H1 (cell line): Measurements from ENCODE around the gene HINT2. TPM values are rescaled to one million over a fixed set of nuclear protein-coding genes. Genes with fewer than 3 reads are reported as not detected.

Experiments used
- CTCF ChIA-PET: fragments of 300-600 bp; sonication (Branson Sonifier 250); formaldehyde crosslinking; loops from one replicate; lab custom pipeline; 2021; ENCODE audit not compliant: partially characterized antibody; lab: Charles Lee
- POLR2A ChIA-PET: fragments of 300-600 bp; sonication (Branson Sonifier 250); formaldehyde crosslinking; loops from one replicate; lab custom pipeline; 2021; ENCODE audit warnings: inconsistent platforms; ENCODE audit not compliant: partially characterized antibody; lab: Charles Lee
- DNase-seq, 2 experiments: peaks; one replicate each; pipeline versions ENCODE4 v3.0.0 to v3.0.0-alpha.2; 2010 to 2022; ENCODE audit warnings: low spot score in 2 of 2, low read depth in 1 of 2, mixed read lengths in 1 of 2
- FAIRE-seq: peaks from 2 replicates; lab custom pipeline; 2011; peaks lifted over from hg19 to GRCh38; lab: Jason Lieb, UNC
- H2AFZ ChIP-seq: 2 replicates; pipeline ENCODE4 v1.8.1; 2012; ENCODE audit warnings: low read length, inconsistent platforms
- H2AK5ac ChIP-seq: 2 replicates; pipeline ENCODE4 v1.6.1; 2013; ENCODE audit warnings: low read depth, low read length
- H2BK120ac ChIP-seq: replicated peaks from 2 replicates; pipeline ENCODE3; 2013; ENCODE audit warnings: low read depth, low read length, inconsistent platforms
- H2BK12ac ChIP-seq: 2 replicates; pipeline ENCODE4 v1.6.1; 2013; ENCODE audit warnings: low read depth, low read length
- H2BK15ac ChIP-seq: 2 replicates; pipeline ENCODE4 v1.6.1; 2013; ENCODE audit warnings: low read length
- H2BK20ac ChIP-seq: 2 replicates; pipeline ENCODE4 v1.6.1; 2013; ENCODE audit warnings: low read length
- H2BK5ac ChIP-seq: 2 replicates; pipeline ENCODE4 v1.6.1; 2013; ENCODE audit warnings: low read depth, low read length
- H3K14ac ChIP-seq: 2 replicates; pipeline ENCODE4 v1.6.1; 2013; ENCODE audit warnings: inconsistent platforms; ENCODE audit not compliant: insufficient read length
- H3K18ac ChIP-seq: 2 replicates; pipeline ENCODE4 v1.6.1; 2013; ENCODE audit warnings: low read length; ENCODE audit errors: extremely low read depth
- H3K23ac ChIP-seq: 2 replicates; pipeline ENCODE4 v1.6.1; 2013; ENCODE audit warnings: inconsistent platforms; ENCODE audit not compliant: insufficient read length
- H3K23me2 ChIP-seq: 2 replicates; pipeline ENCODE4 v1.6.1; 2013; ENCODE audit warnings: low read depth, low read length
- H3K27ac ChIP-seq: 2 replicates; pipeline ENCODE4 v1.6.1; 2011; ENCODE audit warnings: low read depth, low read length, inconsistent platforms
- H3K27me3 ChIP-seq, 4 experiments: replicated peaks in 1 of 4; 1 replicate in 1 of 4; 2 replicates in 3 of 4; pipeline versions ENCODE4 v1.6.1 to v1.8.1; 2011 to 2013; ENCODE audit warnings: low read length in 3 of 4, mild to moderate bottlenecking in 3 of 4, inconsistent platforms in 2 of 4, mixed read lengths in 2 of 4, moderate library complexity in 1 of 4; ENCODE audit not compliant: control insufficient read depth in 3 of 4, insufficient read depth in 3 of 4; ENCODE audit errors: extremely low read depth in 1 of 4
- H3K36me3 ChIP-seq, 4 experiments: 2 replicates each; pipeline versions ENCODE4 v1.6.1 to v1.8.1; 2011 to 2013; ENCODE audit warnings: mild to moderate bottlenecking in 4 of 4, low read length in 3 of 4, moderate library complexity in 2 of 4, control low read depth in 1 of 4, inconsistent platforms in 1 of 4; ENCODE audit not compliant: insufficient read depth in 4 of 4, control insufficient read depth in 2 of 4
- H3K4ac ChIP-seq: replicated peaks from 2 replicates; pipeline ENCODE3; 2013; ENCODE audit warnings: low read length, low read depth, mixed read lengths, inconsistent platforms; ENCODE audit not compliant: insufficient read length
- H3K4me1 ChIP-seq, 4 experiments: replicated peaks in 1 of 4; 1 replicate in 1 of 4; 2 replicates in 3 of 4; pipeline versions ENCODE4 v1.6.1 to v1.8.1; 2011 to 2013; ENCODE audit warnings: low read length in 3 of 4, inconsistent platforms in 2 of 4, mixed read lengths in 1 of 4; ENCODE audit not compliant: insufficient read depth in 4 of 4, control insufficient read depth in 3 of 4
- H3K4me2 ChIP-seq, 2 experiments: 2 replicates each; pipeline versions ENCODE4 v1.6.1 to v1.8.1; 2011 to 2013; ENCODE audit warnings: low read depth in 2 of 2, low read length in 2 of 2, control low read depth in 1 of 2, inconsistent platforms in 1 of 2, mild to moderate bottlenecking in 1 of 2; ENCODE audit not compliant: insufficient read depth in 1 of 2
- H3K4me3 ChIP-seq, 4 experiments: fragments of 200-600, 300-600 bp in 1 of 4; sonication (generic), shearing (Covaris generic), sonication (Bioruptor Twin) in 1 of 4; 2 replicates each; pipeline versions ENCODE4 v1.5.1 to v1.8.1; 2011 to 2016; ENCODE audit warnings: low read length in 4 of 4, low read depth in 3 of 4, control low read depth in 2 of 4, inconsistent platforms in 2 of 4, mild to moderate bottlenecking in 2 of 4, mixed read lengths in 1 of 4, moderate library complexity in 1 of 4; ENCODE audit not compliant: insufficient read depth in 2 of 4; ENCODE audit errors: extremely low read depth in 1 of 4
- H3K56ac ChIP-seq: replicated peaks from 2 replicates; pipeline ENCODE3; 2013; ENCODE audit warnings: low read depth, mild to moderate bottlenecking, mixed read lengths, low read length, inconsistent platforms; ENCODE audit not compliant: insufficient read length
- H3K79me1 ChIP-seq: 2 replicates; pipeline ENCODE4 v1.6.1; 2013; ENCODE audit warnings: low read depth, low read length, control low read depth
- H3K79me2 ChIP-seq, 2 experiments: 2 replicates each; pipeline versions ENCODE4 v1.6.1 to v1.8.1; 2012 to 2013; ENCODE audit warnings: low read length in 2 of 2, mild to moderate bottlenecking in 2 of 2, inconsistent platforms in 1 of 2; ENCODE audit not compliant: insufficient read depth in 2 of 2, control insufficient read depth in 1 of 2
- H3K9ac ChIP-seq, 4 experiments: replicated peaks in 1 of 4; 1 replicate in 1 of 4; 2 replicates in 3 of 4; pipeline versions ENCODE4 v1.6.1 to v1.8.1; 2011 to 2013; ENCODE audit warnings: low read depth in 3 of 4, low read length in 3 of 4, control low read depth in 2 of 4, mild to moderate bottlenecking in 2 of 4, moderate library complexity in 2 of 4, inconsistent platforms in 1 of 4; ENCODE audit errors: extremely low read depth in 1 of 4
- H3K9me3 ChIP-seq, 2 experiments: 2 replicates each; pipeline versions ENCODE4 v1.6.1 to v1.8.1; 2012 to 2013; ENCODE audit warnings: mild to moderate bottlenecking in 2 of 2, moderate library complexity in 2 of 2, control low read depth in 1 of 2, inconsistent platforms in 1 of 2, low read depth in 1 of 2, low read length in 1 of 2, mixed read lengths in 1 of 2; ENCODE audit not compliant: insufficient read depth in 2 of 2
- H4K20me1 ChIP-seq, 2 experiments: replicated peaks in 1 of 2; 2 replicates each; pipeline versions ENCODE3 to v1.8.1; 2011 to 2013; ENCODE audit warnings: inconsistent platforms in 2 of 2, low read length in 2 of 2, mild to moderate bottlenecking in 1 of 2; ENCODE audit not compliant: insufficient read depth in 2 of 2, control insufficient read depth in 1 of 2
- H4K5ac ChIP-seq: 2 replicates; pipeline ENCODE4 v1.6.1; 2013; ENCODE audit warnings: low read length, low read depth, mixed read lengths, inconsistent platforms; ENCODE audit not compliant: insufficient read length
- H4K8ac ChIP-seq: 2 replicates; pipeline ENCODE4 v1.8.0; 2013; ENCODE audit warnings: mild to moderate bottlenecking, moderate library complexity, low read length, inconsistent platforms; ENCODE audit not compliant: insufficient read depth; ENCODE audit errors: extremely low read depth
- H4K91ac ChIP-seq: replicated peaks from 2 replicates; pipeline ENCODE3; 2013; ENCODE audit warnings: low read length, mixed read lengths, inconsistent platforms; ENCODE audit not compliant: insufficient read length
- CREB1 ChIP-seq: IDR thresholded peaks from 2 replicates; pipeline ENCODE4 v1.6.1; 2012; ENCODE audit warnings: inconsistent platforms
- FOSL1 ChIP-seq: IDR thresholded peaks from 2 replicates; pipeline ENCODE4 v1.6.1; 2011; ENCODE audit warnings: mild to moderate bottlenecking, low read depth, low read length, moderate library complexity; ENCODE audit not compliant: insufficient read depth
- GTF2F1 ChIP-seq: IDR thresholded peaks from 2 replicates; pipeline ENCODE4 v1.6.1; 2012; ENCODE audit warnings: low read depth, low read length, improper control_type of control experiment, borderline replicate concordance
- KDM5A ChIP-seq: fragments of 200-600 bp; IDR thresholded peaks from 2 replicates; pipeline ENCODE4 v1.7.1; 2012; ENCODE audit warnings: mild to moderate bottlenecking, low read length, inconsistent platforms, mixed read lengths
- SAP30 ChIP-seq: fragments of 300-600 bp; sonication (generic); IDR thresholded peaks from 2 replicates; pipeline ENCODE4 v1.7.1; 2012; ENCODE audit warnings: low read length, moderate library complexity, mild to moderate bottlenecking, inconsistent platforms; ENCODE audit not compliant: insufficient read depth, insufficient replicate concordance
- SP2 ChIP-seq: IDR thresholded peaks from 2 replicates; pipeline ENCODE4 v1.6.1; 2012; ENCODE audit warnings: mild to moderate bottlenecking, low read length, inconsistent platforms
- TBP ChIP-seq: IDR thresholded peaks from 2 replicates; pipeline ENCODE4 v1.6.1; 2011; ENCODE audit warnings: low read depth, low read length, improper control_type of control experiment
- WGBS, 2 experiments: shearing (Covaris generic) in 1 of 2; methylation state at CpG; one replicate each; pipeline versions ENCODE4 v1.1.6 to v1.1.7; 2013 to 2015; ENCODE audit warnings: low lambda C conversion rate in 2 of 2, mixed read lengths in 2 of 2, inconsistent platforms in 1 of 2, low coverage in 1 of 2, missing lambda C conversion rate in 1 of 2; ENCODE audit not compliant: insufficient replicate concordance in 2 of 2, insufficient coverage in 1 of 2, insufficient read length in 1 of 2; ENCODE audit errors: extremely low coverage in 1 of 2, missing lambda C conversion rate in 1 of 2; 5-methylcytosine and 5-hydroxymethylcytosine counted together
- polyA plus RNA-seq, 7 experiments: library from polyadenylated mRNA; depleted of rRNA in 3 of 7; stranded (reverse) in 5 of 7; unstranded in 2 of 7; fragments of >200 nt in 5 of 7; fragments of 200-250 nt in 2 of 7; gene quantifications; 1 replicate in 5 of 7; 2 replicates in 1 of 7; 4 replicates in 1 of 7; pipeline versions ENCODE4 v1.2.1 to v1.2.3, GENCODE V29; 2011 to 2013; ENCODE audit warnings: missing spikeins in 2 of 7, mixed read lengths in 2 of 7
- total RNA-seq: library from RNA; stranded (reverse); fragmentation: NEBNext Ultra II Directional; extraction: Animal tissue kit (Norgen Biotek cat#: 25700); gene quantifications from 2 replicates; pipeline ENCODE4 v1.2.1, GENCODE V29; 2021

HINT2 gene
- total and polyA plus RNA-seq, 2 of the 8 experiments (the other 6 are each of a cell fraction or from before 2014, with no cell fraction given): 32.1 to 51.2 TPM

GRCh38 chr9:35845824-35846771 lies 31.3 kb upstream of the HINT2 start:
- 7% methylated on average over 34 of the region's 53 CpGs; no CpG with 5 or more reads in 1 of the 2 experiments for WGBS, 2 experiments
- Histone ChIP-seq H3K4me2 (peak overlapping the region; percentile 80 to 98), H3K4me1 (peaks cover 10 to 22% (median 14%) of the 10 kb centered on the region in 4 experiments), H3K9ac (peak overlapping the region; percentile 5 to 66 (median 44); a peak in 6 of 7 replicates), H3K56ac (no peak overlapping the region), H3K36me3 (peaks cover 0 to 4% (median 0%) of the 10 kb centered on the region in 4 experiments; a peak in 1 of 8 replicates), H2BK20ac (peak overlapping the region; percentile 11; the same call in 1 of the 2 replicates), H4K20me1 (no peaks in the 10 kb centered on the region), H2BK120ac (no peak overlapping the region), H3K18ac (peak overlapping the region; percentile 85), H3K79me2 (no peaks in the 10 kb centered on the region), H4K5ac (peak overlapping the region; percentile 37), H3K79me1 (no peaks in the 10 kb centered on the region; the same call in 1 of the 2 replicates), H3K23ac (no peak overlapping the region), H3K4ac (no peak overlapping the region), H2BK12ac (peak overlapping the region; percentile 88), H3K27me3 (peaks cover 0 to 12% (median 9%) of the 10 kb centered on the region in 4 experiments; a peak in 6 of 7 replicates), H2BK5ac (peak overlapping the region; percentile 74), H3K27ac (peak overlapping the region; percentile 4; the same call in 1 of the 2 replicates), H3K23me2 (peaks cover 15% of the 10 kb centered on the region), H4K91ac (peak overlapping the region; percentile 76), H2AK5ac (no peak overlapping the region), H3K14ac (no peak overlapping the region), H2AFZ (peak overlapping the region; percentile 86), H2BK15ac (peak overlapping the region; percentile 98; the same call in 1 of the 2 replicates), H4K8ac (peak overlapping the region; percentile 91), H3K9me3 (no peaks in the 10 kb centered on the region), H3K4me3 (peak overlapping the region; percentile 47 to 70 (median 62))
- FAIRE-seq (no peak), DNase-seq (peak in 1 of 2 experiments; percentile 81)
- ChIA-PET POLR2A (interaction anchor here (0.6 to 5.9 kb wide), 11 partner anchors 8 to 616 kb away, joined by 3 to 43 read pairs (median 3); partner anchors contain the start of genes HINT2 and HRCT1), CTCF (interaction anchor here (0.6 to 16.5 kb wide), 18 partner anchors 9 to 1213 kb away, joined by 3 to 172 read pairs (median 4); partner anchors contain the start of genes FAM221B, HINT2 and TMEM8B)
- TF ChIP-seq CREB1: peak; percentile 30; the same call in 1 of the 2 replicates
- TF ChIP-seq FOSL1: no peak
- no peak for TF ChIP-seq GTF2F1
- no peak for TF ChIP-seq SP2
- peak; percentile 60 for TF ChIP-seq SAP30
- no peak for TF ChIP-seq KDM5A
- peak; percentile 56; the same call in 1 of the 2 replicates for TF ChIP-seq TBP
